HFF-Myc (cell line): Measurements from ENCODE around the gene NUDC.
"Not testable (repeated sequence)": the region's sequence is repeated elsewhere in the genome, so short reads cannot be mapped to it uniquely, and the experiment has no call there.

Experiments
- DNase-seq: peaks from one replicate; pipeline ENCODE4 v3.0.0-alpha.2; 2011; ENCODE audit warnings: low read depth; ENCODE audit errors: extremely low read depth
- H3K4me3 ChIP-seq: replicated peaks from 2 replicates; pipeline ENCODE4 v1.5.1; 2011; ENCODE audit warnings: low read depth, mild to moderate bottlenecking, control low read depth, low read length
- TF ChIP-seq, protein P1 (sequence below): IDR thresholded peaks from 2 replicates; pipeline ENCODE4 v1.5.1; 2012; ENCODE audit warnings: mild to moderate bottlenecking, low read depth, low read length, control low read depth; ENCODE audit errors: missing control alignments

Gene NUDC

DNA sequence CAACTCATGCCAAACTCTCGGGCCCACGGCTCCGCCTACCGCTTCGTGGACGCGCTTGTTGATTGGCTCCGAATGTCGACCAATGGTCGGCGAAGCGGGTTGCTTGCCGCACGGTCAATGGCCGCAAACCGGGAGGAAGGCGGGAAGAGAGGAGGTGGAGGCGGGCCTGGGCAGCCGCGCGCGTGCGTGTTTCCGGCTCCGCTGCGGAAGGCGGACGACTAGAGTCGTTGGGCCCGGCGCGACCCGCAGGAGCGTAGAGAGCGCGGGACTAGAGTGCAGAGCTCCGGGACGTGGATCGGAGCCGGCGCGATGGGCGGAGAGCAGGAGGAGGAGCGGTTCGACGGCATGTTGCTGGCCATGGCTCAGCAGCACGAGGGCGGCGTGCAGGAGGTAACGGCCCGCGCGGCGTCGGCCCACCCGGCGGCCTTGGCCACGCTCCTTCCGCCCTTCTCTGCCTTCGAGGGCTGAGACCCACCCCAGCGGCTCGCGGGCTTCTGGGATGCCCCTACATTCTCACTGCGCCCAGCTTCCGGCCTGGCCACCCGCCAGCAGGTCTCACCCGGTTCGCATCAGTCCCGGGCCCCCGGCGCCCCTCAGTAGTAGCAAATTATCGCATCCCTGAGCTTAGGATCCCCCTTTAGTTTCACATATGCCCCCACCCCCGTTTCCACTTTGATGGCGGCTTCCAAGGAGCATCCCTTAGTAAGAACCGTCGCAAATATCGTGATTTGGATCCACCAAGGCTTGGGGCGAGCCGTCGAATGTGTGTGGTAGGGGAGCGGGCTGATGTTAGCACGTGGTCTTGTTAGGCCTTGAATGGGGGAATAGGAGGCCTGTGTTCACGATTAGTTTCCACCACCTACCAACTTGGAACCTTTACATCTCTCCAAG is at the start of gene NUDC:
Gene NUDC (plus strand): TSS at position 204 of the 891 bp plus-strand sequence. CDS start 106 bp downstream, at position 310.
- H3K4me3 ChIP-seq, result peak within 1 kb of the TSS; percentile 97
- TF ChIP-seq, protein P1, sequence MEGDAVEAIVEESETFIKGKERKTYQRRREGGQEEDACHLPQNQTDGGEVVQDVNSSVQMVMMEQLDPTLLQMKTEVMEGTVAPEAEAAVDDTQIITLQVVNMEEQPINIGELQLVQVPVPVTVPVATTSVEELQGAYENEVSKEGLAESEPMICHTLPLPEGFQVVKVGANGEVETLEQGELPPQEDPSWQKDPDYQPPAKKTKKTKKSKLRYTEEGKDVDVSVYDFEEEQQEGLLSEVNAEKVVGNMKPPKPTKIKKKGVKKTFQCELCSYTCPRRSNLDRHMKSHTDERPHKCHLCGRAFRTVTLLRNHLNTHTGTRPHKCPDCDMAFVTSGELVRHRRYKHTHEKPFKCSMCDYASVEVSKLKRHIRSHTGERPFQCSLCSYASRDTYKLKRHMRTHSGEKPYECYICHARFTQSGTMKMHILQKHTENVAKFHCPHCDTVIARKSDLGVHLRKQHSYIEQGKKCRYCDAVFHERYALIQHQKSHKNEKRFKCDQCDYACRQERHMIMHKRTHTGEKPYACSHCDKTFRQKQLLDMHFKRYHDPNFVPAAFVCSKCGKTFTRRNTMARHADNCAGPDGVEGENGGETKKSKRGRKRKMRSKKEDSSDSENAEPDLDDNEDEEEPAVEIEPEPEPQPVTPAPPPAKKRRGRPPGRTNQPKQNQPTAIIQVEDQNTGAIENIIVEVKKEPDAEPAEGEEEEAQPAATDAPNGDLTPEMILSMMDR, result no peak
- peak; percentile 93 for DNase-seq

DNA sequence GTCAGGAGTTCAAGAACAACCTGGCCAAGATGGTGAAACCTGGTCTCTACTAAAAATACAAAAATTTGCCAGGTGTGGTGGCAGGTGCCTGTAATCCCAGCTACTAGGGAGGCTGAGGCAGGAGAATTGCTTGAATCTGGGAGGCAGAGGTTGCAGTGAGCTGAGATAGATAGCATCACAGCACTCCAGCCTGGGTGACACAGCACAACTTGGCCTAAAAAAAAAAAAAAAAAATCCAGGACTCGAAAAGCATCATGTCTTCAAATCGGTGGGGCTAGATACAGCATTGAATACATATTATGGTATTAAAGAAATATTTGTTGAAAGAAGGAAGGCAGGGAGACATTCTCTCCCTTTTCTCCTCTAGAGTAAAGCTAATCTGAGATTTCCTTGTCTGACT is 48.4 kb upstream of the NUDC start:
- not testable (repeated sequence) for DNase-seq, H3K4me3 ChIP-seq

DNA sequence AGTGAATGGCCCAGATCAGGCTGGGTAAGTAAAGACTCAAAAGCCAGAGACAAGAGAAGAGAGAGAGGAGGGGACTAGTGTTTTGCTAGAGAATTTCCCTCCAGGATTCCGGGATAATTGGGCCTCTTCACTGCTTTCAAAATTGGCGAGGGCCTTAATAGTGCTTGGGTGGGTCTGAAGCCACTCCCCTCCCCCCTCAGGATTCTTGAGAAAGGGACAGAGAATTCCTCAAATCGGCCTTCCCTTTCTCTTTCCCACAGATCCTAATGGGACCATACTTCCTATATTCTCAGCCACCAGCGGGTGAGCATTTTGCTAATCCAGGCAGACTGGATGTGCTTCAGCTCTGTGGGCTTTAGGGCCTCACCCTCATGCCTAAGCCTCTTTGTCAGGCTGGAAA is 46.6 kb upstream of the NUDC start:
- H3K4me3 ChIP-seq, result no peak overlapping the region
- TF ChIP-seq, protein P1, result no peak
- no peak for DNase-seq

DNA sequence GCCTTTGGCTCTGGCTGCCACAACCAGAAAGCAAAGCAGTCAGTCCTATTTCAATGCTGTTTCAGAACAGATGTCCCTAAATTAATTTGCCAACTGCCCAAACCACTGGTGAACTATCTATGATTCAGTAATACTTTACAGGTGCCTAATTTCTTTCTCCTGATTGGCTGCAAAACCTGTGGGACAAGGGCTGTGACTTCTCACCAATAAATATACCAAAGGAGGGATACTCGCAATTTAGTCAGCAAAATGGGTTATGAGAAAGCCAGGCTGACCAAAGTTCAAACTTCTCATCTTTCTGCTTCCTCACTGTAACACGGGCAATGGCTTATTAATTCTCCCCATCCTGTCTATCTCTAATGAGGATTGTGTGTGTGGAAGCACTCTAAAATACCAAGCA is 44.2 kb upstream of the NUDC start:
- DNase-seq, result no peak
- TF ChIP-seq, protein P1, result no peak
- H3K4me3 ChIP-seq, result no peak overlapping the region

DNA sequence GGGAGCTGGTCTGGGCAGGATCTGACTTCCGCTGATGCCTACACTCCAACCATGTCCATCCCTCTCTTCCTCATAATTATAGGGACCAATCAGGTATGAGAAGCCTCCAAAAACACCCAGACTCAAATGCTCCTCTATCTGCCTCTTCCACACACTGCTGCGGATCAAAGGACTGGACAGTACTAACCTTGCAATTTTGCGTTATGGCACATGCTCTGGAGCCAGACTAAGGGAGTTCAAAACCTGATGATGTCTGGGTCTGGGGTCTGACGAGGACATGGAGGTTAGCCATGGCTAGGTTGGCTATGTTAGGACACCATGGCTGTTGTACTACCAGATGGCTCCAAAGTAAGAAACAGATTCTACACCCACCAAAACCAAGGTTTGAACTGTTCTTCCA is 41.8 kb upstream of the NUDC start:
- DNase-seq, result no peak
- no peak overlapping the region for H3K4me3 ChIP-seq
- TF ChIP-seq, protein P1, result no peak

DNA sequence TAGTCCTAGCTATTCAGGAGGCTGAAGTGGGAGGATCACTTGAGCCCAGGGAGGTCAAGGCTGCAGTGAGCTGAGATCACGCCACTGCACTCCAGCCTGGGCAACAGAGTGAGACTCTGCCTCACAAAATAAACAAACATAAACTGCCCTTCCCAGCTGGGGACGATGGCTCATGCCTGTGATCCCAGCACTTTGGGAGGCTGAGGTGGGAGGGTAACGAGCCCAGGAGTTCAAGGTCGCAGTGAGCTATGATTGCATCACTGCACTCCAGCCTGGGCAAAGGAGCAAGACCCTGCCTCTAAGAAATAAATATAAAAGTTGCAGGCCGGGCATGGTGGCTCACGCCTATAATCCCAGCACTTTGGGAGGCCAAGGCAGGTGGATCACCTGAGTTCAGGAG is 39.9 kb upstream of the NUDC start:
- not testable (repeated sequence) for H3K4me3 ChIP-seq

DNA sequence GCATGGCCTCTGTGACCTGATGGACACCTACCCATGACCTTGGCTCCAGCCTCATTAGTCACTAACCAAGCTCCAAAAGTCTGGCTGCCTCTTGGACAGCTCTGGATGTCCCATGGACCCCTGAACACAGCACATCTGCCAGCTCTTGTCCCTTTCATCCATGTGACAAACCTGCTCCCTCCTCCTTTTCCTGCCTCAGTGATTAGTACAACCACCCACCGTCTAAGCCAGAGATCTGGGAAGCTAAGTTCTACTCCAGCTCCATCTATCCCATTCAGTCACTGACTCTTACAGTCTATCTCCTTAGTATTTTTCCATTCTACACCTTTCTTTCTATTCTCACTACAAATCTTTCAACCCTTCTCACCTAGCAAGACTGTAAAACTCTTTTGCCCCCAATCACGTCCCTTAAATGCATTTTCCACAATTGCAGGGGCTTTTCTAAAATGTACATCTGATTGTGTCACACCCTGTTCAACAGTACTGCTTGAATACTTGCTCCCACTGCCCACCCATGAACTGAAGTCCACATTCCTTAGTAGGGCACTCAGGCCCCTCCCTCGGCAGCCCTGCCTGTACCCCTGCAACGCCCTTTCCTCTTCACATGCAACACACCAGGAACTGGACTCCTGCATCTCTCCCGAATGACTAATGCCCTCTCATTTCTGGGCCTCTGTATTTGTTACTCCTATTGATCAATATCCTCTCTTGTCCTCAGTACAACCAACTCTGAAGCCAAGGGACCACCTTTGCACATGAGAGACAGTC is 38.7 kb upstream of the NUDC start:
- H3K4me3 ChIP-seq, result no peak overlapping the region
- no peak for DNase-seq
- TF ChIP-seq, protein P1, result no peak

More for the DNA sequence above, 39.9 kb upstream of the NUDC start:
- not testable (repeated sequence) for DNase-seq

DNA sequence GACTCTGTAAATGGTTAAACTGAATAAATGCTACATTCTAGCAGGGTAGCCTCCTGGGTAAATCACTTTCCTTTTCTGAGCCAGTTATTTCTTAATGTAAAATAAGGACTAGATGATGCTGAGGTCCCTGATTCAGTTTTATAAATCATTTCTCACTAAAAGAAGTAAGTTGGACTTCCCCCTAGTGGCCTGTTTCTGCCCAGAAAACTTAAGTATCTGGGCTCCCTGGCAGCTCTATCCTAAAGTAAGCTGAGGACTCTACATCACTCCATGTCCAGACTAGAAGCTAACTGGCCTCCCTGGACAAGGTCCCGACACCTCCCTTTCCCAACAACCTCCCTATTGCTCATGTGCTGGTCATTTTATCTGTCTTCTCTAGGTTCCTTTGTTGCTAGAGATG is 34.4 kb upstream of the NUDC start:
- DNase-seq, result no peak
- TF ChIP-seq, protein P1, result peak; percentile 60

More for the DNA sequence above, 34.4 kb upstream of the NUDC start:
- H3K4me3 ChIP-seq, result no peak overlapping the region
